Measurements from ENCODE around the gene CABP4.

DNA sequence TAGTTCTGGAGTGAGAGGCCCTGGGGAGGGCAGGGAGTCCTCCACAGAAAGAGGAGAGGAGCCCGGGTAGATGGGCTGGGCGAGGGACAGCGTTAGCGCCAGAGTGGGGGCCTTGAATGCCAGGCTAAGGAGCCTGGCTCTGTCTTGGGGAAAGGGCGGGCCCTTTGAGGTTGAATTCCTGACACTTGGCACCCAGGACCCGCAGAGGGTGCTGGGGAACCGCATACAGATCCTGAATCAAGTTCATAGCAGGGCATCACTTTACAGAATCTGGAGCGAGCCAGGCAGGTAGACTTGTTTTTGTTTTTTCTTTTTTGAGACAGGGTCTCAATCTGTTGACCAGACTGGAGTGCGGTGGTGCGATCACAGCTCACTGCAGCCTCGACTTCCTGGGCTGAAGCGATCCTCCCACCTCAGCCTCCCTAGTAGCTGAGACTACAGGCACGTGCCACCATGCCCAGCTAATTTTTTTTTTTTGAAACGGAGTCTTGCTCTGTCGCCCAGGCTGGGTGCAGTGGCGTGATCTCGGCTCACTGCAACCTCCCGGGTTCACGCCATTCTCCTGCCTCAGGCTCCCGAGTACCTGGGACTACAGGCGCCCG is 33.6 kb upstream of the CABP4 start:
- TF ChIP-seq RAD21 (IDR thresholded peaks at IDR 0.05; ENCODE audit: insufficient read depth, low read depth, low read length) = no peak
- no peak for TF ChIP-seq POLR2A (IDR thresholded peaks at IDR 0.05; ENCODE audit: low read depth, low read length)
- no peak for TF ChIP-seq EP300 (IDR thresholded peaks at IDR 0.05; ENCODE audit: borderline replicate concordance in 1 of 2, control insufficient read depth in 1 of 2, low read depth in 2 of 2, low read length in 2 of 2)
- no peak for TF ChIP-seq TAF1 (IDR thresholded peaks at IDR 0.05; ENCODE audit: borderline replicate concordance, low read depth, low read length)
- TF ChIP-seq CEBPB (IDR thresholded peaks at IDR 0.05; ENCODE audit: borderline replicate concordance in 1 of 2, low read depth in 2 of 2, low read length in 2 of 2) = no peak
- TF ChIP-seq, protein P1, sequence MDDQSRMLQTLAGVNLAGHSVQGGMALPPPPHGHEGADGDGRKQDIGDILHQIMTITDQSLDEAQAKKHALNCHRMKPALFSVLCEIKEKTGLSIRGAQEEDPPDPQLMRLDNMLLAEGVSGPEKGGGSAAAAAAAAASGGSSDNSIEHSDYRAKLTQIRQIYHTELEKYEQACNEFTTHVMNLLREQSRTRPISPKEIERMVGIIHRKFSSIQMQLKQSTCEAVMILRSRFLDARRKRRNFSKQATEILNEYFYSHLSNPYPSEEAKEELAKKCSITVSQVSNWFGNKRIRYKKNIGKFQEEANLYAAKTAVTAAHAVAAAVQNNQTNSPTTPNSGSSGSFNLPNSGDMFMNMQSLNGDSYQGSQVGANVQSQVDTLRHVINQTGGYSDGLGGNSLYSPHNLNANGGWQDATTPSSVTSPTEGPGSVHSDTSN (IDR thresholded peaks at IDR 0.05; ENCODE audit: insufficient replicate concordance, low read depth, low read length) = no peak
- TF ChIP-seq SMC3 (IDR thresholded peaks at IDR 0.05; ENCODE audit: borderline replicate concordance, low read length) = no peak
- no peak for TF ChIP-seq SIN3A (IDR thresholded peaks at IDR 0.05; ENCODE audit: low read depth, low read length)
- no peak for TF ChIP-seq NR2C2 (IDR thresholded peaks at IDR 0.05; ENCODE audit: borderline replicate concordance, control insufficient read depth, insufficient read length, low read depth)
- TF ChIP-seq, protein P2, sequence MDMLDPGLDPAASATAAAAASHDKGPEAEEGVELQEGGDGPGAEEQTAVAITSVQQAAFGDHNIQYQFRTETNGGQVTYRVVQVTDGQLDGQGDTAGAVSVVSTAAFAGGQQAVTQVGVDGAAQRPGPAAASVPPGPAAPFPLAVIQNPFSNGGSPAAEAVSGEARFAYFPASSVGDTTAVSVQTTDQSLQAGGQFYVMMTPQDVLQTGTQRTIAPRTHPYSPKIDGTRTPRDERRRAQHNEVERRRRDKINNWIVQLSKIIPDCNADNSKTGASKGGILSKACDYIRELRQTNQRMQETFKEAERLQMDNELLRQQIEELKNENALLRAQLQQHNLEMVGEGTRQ (IDR thresholded peaks at IDR 0.05; ENCODE audit: borderline replicate concordance, low read depth, low read length) = no peak
- no peak for TF ChIP-seq CTCF (IDR thresholded peaks at IDR 0.05 in 2 of 3, conservative IDR thresholded peaks at IDR 0.05 in 1 of 3; ENCODE audit: control insufficient read depth in 2 of 3, extremely low read depth in 1 of 3, insufficient read depth in 1 of 3, low read depth in 3 of 3, low read length in 3 of 3)
- TF ChIP-seq, protein P3, sequence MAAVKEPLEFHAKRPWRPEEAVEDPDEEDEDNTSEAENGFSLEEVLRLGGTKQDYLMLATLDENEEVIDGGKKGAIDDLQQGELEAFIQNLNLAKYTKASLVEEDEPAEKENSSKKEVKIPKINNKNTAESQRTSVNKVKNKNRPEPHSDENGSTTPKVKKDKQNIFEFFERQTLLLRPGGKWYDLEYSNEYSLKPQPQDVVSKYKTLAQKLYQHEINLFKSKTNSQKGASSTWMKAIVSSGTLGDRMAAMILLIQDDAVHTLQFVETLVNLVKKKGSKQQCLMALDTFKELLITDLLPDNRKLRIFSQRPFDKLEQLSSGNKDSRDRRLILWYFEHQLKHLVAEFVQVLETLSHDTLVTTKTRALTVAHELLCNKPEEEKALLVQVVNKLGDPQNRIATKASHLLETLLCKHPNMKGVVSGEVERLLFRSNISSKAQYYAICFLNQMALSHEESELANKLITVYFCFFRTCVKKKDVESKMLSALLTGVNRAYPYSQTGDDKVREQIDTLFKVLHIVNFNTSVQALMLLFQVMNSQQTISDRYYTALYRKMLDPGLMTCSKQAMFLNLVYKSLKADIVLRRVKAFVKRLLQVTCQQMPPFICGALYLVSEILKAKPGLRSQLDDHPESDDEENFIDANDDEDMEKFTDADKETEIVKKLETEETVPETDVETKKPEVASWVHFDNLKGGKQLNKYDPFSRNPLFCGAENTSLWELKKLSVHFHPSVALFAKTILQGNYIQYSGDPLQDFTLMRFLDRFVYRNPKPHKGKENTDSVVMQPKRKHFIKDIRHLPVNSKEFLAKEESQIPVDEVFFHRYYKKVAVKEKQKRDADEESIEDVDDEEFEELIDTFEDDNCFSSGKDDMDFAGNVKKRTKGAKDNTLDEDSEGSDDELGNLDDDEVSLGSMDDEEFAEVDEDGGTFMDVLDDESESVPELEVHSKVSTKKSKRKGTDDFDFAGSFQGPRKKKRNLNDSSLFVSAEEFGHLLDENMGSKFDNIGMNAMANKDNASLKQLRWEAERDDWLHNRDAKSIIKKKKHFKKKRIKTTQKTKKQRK (IDR thresholded peaks at IDR 0.05; ENCODE audit: low read depth, low read length) = no peak

Measured in GM12878 (cell line).